Activated CD8-positive, alpha-beta memory T cell treated with anti-CD3 and anti-CD28 coated beads for 48 hours (primary cell): ENCODE results near the gene SPAG17.

Experiments used
- DNase-seq, 3 experiments: peaks; one replicate each; pipeline ENCODE4 v3.0.0-alpha.2; 2020; ENCODE audit warnings: low read depth in 2 of 3, low spot score in 2 of 3

SPAG17 gene

DNA sequence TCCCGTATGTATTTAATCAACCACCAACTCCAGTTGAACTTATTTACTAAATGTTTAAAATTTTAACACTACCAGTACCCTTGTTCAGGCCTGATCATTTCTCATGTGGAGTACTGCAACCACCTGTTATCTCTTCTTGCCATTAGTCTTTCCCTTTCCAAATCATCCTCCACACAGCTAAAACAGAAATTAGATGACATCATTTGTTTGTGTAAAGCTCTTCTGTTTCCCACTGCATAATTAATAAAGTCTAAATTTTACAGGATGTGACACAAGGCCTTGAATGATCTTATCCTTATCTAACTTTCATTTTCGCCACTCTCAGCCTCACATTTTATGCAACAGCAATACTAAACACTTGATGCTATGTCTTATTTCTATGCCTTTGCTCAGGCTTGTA is 280.0 kb downstream of the SPAG17 start:
- no peak for DNase-seq

DNA sequence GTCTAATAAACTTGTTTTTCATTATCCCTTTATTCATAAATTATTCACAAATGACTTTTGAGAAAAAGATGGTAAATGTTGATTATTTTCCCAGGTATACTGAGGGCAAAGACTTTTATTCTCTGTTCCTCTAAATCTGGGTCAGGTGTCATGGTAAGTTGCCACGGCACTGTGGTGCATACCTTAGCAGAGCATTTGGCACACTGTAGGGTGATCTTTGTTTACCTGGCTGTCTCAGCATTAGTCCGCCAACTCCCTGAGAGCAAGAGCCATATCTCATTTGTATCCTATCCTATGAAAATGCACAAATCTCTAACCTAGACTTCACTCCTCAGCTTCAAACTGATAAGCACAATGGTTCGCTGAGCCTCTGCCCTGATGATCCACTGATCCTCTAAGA is 280.5 kb downstream of the SPAG17 start:
- no peak for DNase-seq
